HG03064 (cell line): Measurements from ENCODE around the gene FBXW11.
"Not testable (repeated sequence)": the region's sequence is repeated elsewhere in the genome, so short reads cannot be mapped to it uniquely, and the experiment has no call there.

ENCODE experiments used
- ATAC-seq: cut with Tn5 transposase; IDR thresholded peaks from one replicate; pipeline ENCODE4 v1.9.1; 2021; ENCODE audit warnings: low read depth; ENCODE audit not compliant: unreplicated experiment

Gene FBXW11

GRCh38 chr5:171986772-171987171 lies 19.7 kb downstream of the FBXW11 start:
- ATAC-seq: no peak

- no peak for ATAC-seq
Measured at GRCh38 chr5:171984748-171985419, 21.6 kb downstream of the FBXW11 start.

- ATAC-seq: no peak
Measured at GRCh38 chr5:171981847-171982246, 24.6 kb downstream of the FBXW11 start.

- no peak for ATAC-seq
Measured at GRCh38 chr5:171980792-171981191, 25.6 kb downstream of the FBXW11 start.

- no peak for ATAC-seq
Measured at GRCh38 chr5:171979606-171980005, 26.8 kb downstream of the FBXW11 start.

GRCh38 chr5:171978519-171978918 lies 27.9 kb downstream of the FBXW11 start:
- no peak for ATAC-seq

GRCh38 chr5:171978016-171978415 lies 28.4 kb downstream of the FBXW11 start:
- ATAC-seq: no peak

GRCh38 chr5:171977244-171977950 lies 29.0 kb downstream of the FBXW11 start:
- ATAC-seq: not testable (repeated sequence)

GRCh38 chr5:171975877-171976667 lies 30.4 kb downstream of the FBXW11 start:
- ATAC-seq: no peak

- ATAC-seq: no peak
Measured at GRCh38 chr5:171975262-171975876, 31.1 kb downstream of the FBXW11 start.

- ATAC-seq: no peak
Measured at GRCh38 chr5:171970826-171971225, 35.6 kb downstream of the FBXW11 start.

GRCh38 chr5:171969288-171969880 lies 37.1 kb downstream of the FBXW11 start:
- ATAC-seq: no peak

- ATAC-seq: no peak
Measured at GRCh38 chr5:171968531-171968930, 37.9 kb downstream of the FBXW11 start.

GRCh38 chr5:171966964-171967363 lies 39.5 kb downstream of the FBXW11 start:
- no peak for ATAC-seq

GRCh38 chr5:171966270-171966669 lies 40.2 kb downstream of the FBXW11 start:
- ATAC-seq: no peak

- no peak for ATAC-seq
Measured at GRCh38 chr5:171965745-171966144, 40.7 kb downstream of the FBXW11 start.

- no peak for ATAC-seq
Measured at GRCh38 chr5:171963416-171963815, 43.0 kb downstream of the FBXW11 start.

GRCh38 chr5:171961117-171961516 lies 45.3 kb downstream of the FBXW11 start:
- ATAC-seq: peak; percentile 48

GRCh38 chr5:171957591-171958251 lies 48.7 kb downstream of the FBXW11 start:
- ATAC-seq: peak; percentile 50

- ATAC-seq: no peak
Measured at GRCh38 chr5:171956887-171957495, 49.4 kb downstream of the FBXW11 start.
